SH-SY5Y (cell line): ENCODE measurements around the gene MYO7B.

ENCODE experiments used
- GATA2 ChIP-seq: IDR thresholded peaks from 2 replicates; pipeline ENCODE4 v1.6.1; 2011; ENCODE audit warnings: mild to moderate bottlenecking, low read depth, low read length
- GATA3 ChIP-seq: IDR thresholded peaks from 2 replicates; pipeline ENCODE4 v1.6.1; 2011; ENCODE audit warnings: low read depth, mild to moderate bottlenecking, low read length, moderate library complexity

GRCh38 chr2:127657232-127657595, 121.7 kb downstream of the MYO7B start:
- TF ChIP-seq GATA2 = no peak
- TF ChIP-seq GATA3 = no peak
